ENCODE measurements around the gene PDGFD. TPM values are rescaled to one million over a fixed set of nuclear protein-coding genes. Genes with fewer than 3 reads are reported as not detected.
A peak's percentile ranks its signal among the peaks of the same experiment; 100 is the strongest.

The PDGFD gene
- total RNA-seq, 1 experiment from 2014 or later = 1.7 TPM

DNA sequence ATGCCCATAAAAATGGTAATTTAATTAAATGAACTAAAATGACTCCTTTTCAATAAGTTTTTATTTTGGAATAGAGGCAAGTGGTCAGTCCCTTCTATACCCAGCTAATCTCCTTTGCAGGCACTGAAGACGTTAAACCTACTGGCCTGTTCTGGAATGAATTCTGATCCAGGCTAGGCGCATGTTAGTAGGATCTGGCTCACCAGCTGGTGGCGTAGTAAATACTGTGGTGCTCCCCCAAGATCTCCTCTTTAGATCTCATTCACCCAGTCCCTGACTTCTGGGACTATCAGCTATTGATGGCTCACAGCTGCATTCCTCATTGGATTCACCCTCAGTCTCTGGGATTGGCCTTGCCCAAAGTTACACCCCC lies 301.2 kb downstream of the PDGFD start:
- H3T11ph ChIP-seq (ENCODE audit: low read length) = no peak overlapping the region
- no peaks in the 10 kb centered on the region for H4K20me1 ChIP-seq (ENCODE audit: control insufficient read depth, insufficient read depth, insufficient read length)
- H2AFZ ChIP-seq (ENCODE audit: low read length) = no peak overlapping the region
- no peak overlapping the region for H2BK5ac ChIP-seq (ENCODE audit: insufficient read length, low read length)
- Mint-ChIP-seq H3K36me3 (ENCODE audit: insufficient read depth in 1 of 3, low read depth in 3 of 3) (no peaks in the 10 kb centered on the region), H3K4me1 (peaks cover 3 to 4% of the 10 kb centered on the region in 2 experiments; a peak in 2 of 4 replicates), H3K4me3 (no peak overlapping the region), H3K27me3 (ENCODE audit: low read depth) (no peaks in the 10 kb centered on the region), H3K27ac (no peak overlapping the region), H3K9me3 (no peaks in the 10 kb centered on the region)
- no peak overlapping the region for H3K4ac ChIP-seq (ENCODE audit: low read depth, low read length)
- H4K91ac ChIP-seq (ENCODE audit: insufficient read length, low read depth, low read length) = no peak overlapping the region
- no peaks in the 10 kb centered on the region for H3K27me3 ChIP-seq (ENCODE audit: insufficient read depth, low read length)
- no peak overlapping the region for H3K14ac ChIP-seq (ENCODE audit: insufficient read depth, low read length)
- H2AK5ac ChIP-seq (ENCODE audit: insufficient read length, low read length) = no peak overlapping the region
- no peak overlapping the region for H3K56ac ChIP-seq (ENCODE audit: insufficient read length, low read depth, low read length)
- no peak overlapping the region for H3K23ac ChIP-seq (ENCODE audit: insufficient read length, low read depth, low read length)
- H4K5ac ChIP-seq (ENCODE audit: insufficient read length, low read depth, low read length) = no peak overlapping the region
- no peak overlapping the region for H2BK20ac ChIP-seq (ENCODE audit: low read depth, low read length, poor library complexity, severe bottlenecking)
- no peak overlapping the region for H2BK12ac ChIP-seq (ENCODE audit: insufficient read length, low read depth, low read length)
- no peak overlapping the region for H4K8ac ChIP-seq (replicated peaks; ENCODE audit: insufficient read length, low read depth, low read length)
- peak; percentile 35 for DNase-seq
- H3K9ac ChIP-seq (ENCODE audit: extremely low read depth, insufficient read length, low read length) = no peak overlapping the region
- H2BK15ac ChIP-seq (ENCODE audit: low read depth, low read length) = no peak overlapping the region
- H3K18ac ChIP-seq (ENCODE audit: insufficient read length, low read depth, low read length) = no peak overlapping the region
- TF ChIP-seq CTCF (conservative IDR thresholded peaks at IDR 0.05) = peak; percentile 45
- WGBS (ENCODE audit: extremely low coverage, insufficient read length, low lambda C conversion rate) = no CpG with 5 or more reads among the region's 3 CpGs
- H3K4me2 ChIP-seq (ENCODE audit: insufficient read depth, insufficient read length, low read length) = no peak overlapping the region
- no peak overlapping the region for H2BK120ac ChIP-seq (ENCODE audit: low read depth, low read length, poor library complexity, severe bottlenecking)
- no peaks in the 10 kb centered on the region for H3K23me2 ChIP-seq (ENCODE audit: insufficient read length, low read depth, low read length, poor library complexity, severe bottlenecking)
- H3K9me3 ChIP-seq (ENCODE audit: control insufficient read depth, low read depth, low read length) = no peaks in the 10 kb centered on the region
- H3K79me2 ChIP-seq (ENCODE audit: insufficient read depth, low read length) = no peaks in the 10 kb centered on the region
- H3K79me1 ChIP-seq (ENCODE audit: insufficient read depth, low read depth, low read length, poor library complexity, severe bottlenecking) = no peaks in the 10 kb centered on the region
- peaks cover 1% of the 10 kb centered on the region; the same call in 1 of the 2 replicates for H3K4me1 ChIP-seq (ENCODE audit: insufficient read depth, low read length)
- no peak overlapping the region for H3K27ac ChIP-seq (ENCODE audit: insufficient read length, low read depth, low read length)
